GM18517 (cell line): ENCODE results near the gene PARPBP.
"Not testable (repeated sequence)": the region's sequence is repeated elsewhere in the genome, so short reads cannot be mapped to it uniquely, and the experiment has no call there.

ENCODE experiments used
- ATAC-seq: cut with Tn5 transposase; IDR thresholded peaks from one replicate; pipeline ENCODE4 v1.9.1; 2021; ENCODE audit warnings: mild to moderate bottlenecking, moderate library complexity; ENCODE audit not compliant: unreplicated experiment

Gene PARPBP

DNA sequence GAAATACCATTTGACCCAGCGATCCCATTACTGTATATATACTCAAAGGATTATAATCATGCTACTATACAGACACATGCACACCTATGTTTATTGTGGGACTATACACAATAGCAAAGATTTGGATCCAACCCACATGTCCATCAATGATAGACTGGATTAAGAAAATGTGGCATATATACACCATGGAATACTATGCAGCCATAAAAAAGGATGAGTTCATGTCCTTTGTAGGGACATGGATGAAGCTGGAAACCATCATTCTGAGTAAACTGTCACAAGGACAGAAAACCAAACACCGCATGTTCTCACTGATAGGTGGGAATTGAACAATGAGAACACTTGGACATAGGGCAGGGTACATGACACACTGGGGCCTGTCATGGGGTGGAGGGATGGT is 120.9 kb downstream of the PARPBP start:
- ATAC-seq, result not testable (repeated sequence)
